NCI-H1105 treated with DMSO at 0.1 percent for 48 hours (cell line): Measurements from ENCODE around the gene COLEC12.
"Not testable (repeated sequence)": the region's sequence is repeated elsewhere in the genome, so short reads cannot be mapped to it uniquely, and the experiment has no call there.

Experiments
- DNase-seq: peaks from one replicate; lab custom pipeline; 2025; lab: John Stamatoyannopoulos, UW

The COLEC12 gene

DNA sequence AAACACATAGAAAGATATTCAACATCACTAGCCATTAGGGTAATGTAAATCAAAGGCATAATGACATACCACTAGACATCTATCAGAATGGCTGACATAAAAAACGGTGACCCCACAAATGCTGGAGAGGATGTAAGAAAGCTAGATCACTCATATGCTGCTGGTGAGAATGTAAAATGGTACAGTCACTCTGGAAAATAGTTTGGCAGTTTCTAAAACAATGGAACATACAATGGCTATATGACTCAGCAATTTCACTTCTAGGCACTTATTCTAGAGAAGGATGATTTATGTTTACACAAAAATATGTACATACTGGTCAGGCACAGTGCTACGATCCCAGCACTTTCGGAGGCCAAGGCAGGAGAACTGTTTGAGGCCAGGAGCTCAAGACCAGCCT lies 87.3 kb downstream of the COLEC12 start:
- DNase-seq: no peak

DNA sequence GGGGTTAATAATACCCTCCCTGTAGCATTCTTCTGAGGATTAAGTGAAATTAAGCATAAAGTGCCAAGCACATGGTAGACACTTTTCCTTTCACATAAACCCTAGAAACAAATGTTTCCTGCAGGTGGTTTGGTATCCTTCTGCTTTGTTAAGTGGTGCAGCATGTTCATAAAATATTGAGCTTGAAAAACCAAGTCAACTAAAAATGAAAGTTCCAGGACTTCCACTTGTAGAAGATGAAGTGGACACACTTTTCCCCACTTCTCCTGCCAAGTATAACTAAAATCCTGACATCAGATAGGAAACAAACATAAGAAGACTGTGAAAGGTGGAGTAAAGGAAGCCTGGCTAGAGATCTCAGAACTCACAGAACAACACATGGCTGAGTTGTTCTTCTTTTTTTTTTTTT lies 90.5 kb downstream of the COLEC12 start:
- DNase-seq: no peak

DNA sequence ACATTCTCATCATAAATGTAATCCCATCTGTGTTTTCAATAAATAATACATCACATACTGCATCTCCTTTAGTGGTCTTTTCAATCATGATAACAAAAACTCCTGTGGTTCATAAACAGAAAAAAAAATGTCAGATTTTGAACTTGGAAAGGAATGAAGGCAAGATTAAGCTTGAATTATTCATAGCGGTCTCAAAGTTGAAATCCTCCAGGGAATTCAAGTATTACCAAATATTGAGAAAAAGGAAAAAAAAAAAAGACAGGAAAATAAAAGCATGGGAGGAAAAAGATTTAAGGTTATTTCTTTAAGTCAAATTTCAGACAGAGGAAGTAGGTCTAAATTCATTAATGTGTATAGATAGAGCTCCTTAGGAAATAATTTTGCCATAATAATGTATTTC lies 92.1 kb downstream of the COLEC12 start:
- no peak for DNase-seq

DNA sequence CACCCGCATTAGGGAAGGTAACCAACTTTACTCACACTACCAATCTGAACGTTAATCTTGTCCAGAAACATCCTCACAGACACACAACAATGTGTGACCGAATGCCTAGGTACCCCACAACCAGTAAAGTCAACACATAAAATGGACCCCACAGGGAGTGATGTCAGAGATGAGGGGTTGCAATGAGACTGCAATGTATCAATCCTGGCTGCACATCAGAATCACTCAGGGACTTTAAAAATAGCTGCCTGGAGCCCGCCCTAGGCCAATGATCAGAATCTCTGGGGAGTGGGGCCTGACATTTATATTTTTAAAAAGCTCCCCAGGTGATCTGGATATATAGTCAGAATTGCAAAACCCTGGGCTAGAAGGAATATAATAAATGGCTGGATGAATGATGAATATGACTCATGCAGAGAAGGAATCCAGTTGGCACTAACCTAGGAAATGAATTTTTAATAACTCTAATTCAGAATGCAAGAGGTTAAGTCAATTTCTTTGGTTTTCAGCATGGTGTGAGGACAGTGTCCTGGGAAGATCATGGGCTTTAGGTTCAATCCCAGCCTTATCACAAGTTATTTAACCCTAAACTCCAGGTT lies 92.8 kb downstream of the COLEC12 start:
- DNase-seq: no peak

DNA sequence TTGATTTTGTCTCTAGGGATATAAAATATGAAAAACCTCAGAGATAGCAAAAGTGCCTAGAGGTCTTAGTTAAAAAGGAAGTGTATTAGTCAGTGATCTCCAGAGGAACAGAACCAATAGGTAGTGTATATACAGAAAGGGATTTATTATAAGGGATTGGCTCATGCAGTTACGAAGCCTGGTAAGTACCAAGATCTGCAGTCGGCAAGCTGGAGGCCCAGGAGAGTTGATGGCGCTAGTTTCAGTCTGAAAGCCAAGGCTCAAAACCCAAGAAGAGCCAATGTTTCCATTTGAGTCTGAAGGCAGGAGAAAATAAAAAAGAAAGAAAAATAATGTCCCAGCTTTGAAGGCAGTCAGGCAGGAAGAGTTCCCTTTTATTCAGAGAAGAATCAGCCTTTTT lies 93.3 kb downstream of the COLEC12 start:
- no peak for DNase-seq

DNA sequence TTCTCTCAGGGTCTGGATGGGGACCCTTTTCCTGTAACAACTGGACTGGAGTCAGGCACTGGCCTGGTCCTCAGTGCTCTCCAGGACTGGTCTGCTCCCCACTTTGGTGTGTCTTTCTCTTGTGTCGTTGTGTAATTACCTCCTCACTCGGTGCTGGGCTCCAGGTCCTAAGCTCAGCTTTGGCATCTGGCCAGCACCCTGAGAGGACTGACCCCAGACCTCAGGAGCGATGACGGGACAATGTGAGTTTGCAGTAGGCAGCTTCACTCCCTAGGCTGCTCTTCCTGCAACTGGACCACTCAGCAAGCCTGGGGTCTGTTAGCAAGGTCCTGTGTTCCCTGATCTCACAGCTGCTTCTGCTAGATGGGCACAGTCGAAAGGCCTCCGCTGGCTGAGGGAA lies 93.8 kb downstream of the COLEC12 start:
- no peak for DNase-seq

DNA sequence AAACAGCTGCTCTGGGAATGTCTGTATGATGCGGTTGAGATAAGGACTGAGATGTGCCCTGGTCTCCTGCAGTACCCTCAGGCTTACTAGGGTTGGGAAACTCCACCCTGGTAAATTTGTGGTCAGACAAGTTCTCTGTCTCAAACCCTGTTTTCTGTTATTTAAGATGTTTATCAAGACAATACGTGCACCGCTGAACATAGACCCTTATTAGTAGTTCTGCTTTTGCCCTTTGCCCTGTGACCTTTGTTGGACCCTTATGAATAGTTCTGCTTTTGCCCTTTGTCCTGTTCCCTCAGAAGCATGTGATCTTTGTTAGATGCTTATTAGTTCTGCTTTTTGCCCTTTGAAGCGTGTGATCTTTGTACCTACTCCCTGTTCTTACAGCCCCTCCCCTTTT lies 95.5 kb downstream of the COLEC12 start:
- not testable (repeated sequence) for DNase-seq

DNA sequence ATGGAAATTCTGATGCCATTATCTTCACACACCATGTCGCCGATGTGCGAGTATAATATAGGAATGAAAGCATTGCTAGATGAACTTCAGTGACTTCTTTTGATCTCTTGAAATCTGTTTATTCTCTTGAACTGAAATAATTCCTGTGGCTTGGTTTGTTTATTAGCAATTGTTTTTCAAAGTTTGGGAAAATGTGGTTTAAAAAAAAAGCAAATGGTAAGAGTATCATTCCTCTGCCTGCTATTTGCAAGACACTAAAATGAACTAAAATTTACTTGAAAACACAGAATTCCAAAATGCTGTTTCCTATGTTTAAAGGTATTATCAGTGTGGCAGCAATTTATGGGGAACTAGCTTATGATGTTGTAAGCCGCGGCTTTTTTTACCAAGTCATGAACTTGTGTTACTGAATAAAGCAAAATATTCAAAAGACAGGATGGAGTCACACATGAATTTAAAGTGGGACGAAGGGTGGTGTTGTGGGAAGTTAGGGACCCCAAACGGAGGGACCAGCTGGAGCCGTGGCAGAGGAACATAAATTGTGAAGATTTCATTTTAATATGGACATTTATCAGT lies 96.4 kb downstream of the COLEC12 start:
- DNase-seq: no peak

DNA sequence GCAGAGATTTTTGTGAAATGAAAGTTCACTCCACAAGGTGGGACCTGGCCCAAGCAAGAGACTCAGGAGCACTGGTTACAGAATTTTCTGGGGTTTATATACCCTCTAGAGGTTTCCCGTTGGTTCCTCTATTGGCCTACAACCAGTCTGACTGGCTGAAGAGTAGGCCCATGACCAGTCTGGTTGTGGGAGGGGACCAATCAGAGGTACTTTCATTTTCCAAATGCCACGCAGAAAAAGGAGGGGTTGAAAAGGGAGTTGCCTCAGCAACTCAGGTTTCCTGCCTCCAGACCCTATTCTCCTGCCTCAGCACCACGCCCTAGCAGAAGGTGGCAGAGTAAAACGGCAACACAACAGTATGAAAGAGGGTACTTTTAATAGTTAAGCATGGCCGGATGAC lies 98.4 kb downstream of the COLEC12 start:
- no peak for DNase-seq

DNA sequence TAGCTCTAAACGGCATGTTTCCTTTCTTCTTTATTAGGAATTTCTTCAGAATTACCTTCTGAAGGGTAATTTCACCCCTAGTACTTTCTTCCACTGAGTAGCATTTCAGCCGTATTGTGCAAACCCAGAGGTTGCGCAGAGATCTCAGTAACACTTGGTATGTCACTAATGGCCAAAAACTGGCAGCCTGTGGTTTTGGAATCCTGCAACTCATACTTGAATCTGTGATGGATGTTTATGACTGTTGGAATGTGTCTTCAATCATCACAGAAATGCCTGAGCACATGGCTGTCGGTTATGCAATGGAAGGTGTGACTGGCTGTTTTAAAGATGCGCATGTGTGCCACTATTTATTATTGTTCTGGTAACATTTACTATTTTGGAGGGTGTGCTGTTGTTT lies 100.0 kb downstream of the COLEC12 start:
- no peak for DNase-seq

DNA sequence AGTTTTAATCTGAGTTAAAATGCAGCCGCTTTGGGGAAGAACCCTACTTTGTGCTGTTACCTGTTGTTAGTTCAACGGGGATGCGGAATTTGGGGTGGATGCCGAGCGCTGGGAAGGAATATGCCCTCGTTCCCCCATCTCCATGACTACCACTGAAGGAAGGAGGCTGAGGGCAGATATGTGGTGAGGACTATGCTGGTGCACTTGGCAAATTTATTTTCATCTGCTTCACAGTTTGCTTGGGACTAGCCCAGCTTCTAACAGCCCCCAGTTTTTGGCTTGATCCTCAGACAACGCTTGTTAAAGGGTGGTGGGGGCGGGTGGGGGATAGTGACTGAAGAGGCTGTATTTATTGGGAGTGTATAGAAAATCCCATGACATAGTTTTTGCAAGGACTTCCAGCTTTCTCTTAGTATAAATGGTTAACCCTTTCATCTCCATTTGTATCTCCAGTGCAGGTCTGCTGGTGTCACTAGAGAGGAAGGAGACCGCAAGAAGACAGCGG lies 100.8 kb downstream of the COLEC12 start:
- DNase-seq: no peak

DNA sequence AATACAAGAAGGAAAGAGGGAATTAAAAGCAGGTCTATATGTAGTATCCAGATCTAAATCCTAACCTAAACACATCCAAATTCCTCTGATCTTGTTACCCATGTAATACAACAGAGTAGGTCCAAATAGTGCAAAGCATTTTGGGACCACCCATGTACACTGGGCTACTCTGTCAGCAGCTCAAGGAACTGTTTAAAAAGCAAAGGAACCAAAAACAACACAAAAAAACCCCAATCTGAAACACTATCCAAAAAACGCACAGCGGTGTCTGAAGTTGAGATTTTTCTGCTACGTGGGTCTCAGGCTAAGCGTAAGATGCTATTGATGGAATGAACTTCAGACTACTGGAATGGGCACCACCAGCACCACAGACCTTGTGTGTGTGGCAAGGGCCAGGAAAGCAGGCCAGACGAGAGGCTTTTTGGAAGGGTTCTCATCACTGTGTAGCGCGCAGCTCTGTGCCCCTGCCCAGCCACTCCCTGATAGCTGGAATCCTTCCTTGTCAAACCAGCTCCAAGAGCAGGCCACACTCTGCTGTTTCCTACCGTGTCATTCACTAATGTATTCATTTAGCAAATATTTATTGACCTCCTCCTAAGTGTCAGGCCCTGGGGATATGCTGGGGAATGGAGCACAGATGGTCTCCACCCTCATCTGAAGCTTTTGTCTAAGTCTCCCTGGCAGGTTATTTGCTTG lies 101.4 kb downstream of the COLEC12 start:
- no peak for DNase-seq

DNA sequence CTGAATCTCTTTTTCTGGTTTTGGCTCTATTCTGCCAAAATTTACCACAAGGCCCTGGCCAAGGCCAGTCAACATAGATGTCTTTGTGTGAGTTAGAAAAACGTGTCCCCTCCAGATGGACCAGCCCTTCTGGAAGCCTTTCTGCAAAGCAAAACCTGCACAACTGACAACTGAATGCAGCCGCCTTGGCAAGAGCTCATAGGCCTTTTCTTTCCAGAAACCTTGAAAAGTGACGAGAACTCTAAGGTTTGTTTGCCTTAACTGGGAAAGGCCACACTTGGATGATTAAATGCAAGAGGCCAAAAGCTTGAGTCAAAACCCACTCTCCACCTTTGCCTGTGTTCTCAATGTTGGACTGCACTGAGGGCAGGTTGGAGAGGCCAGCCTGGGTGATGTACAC lies 103.9 kb downstream of the COLEC12 start:
- no peak for DNase-seq

DNA sequence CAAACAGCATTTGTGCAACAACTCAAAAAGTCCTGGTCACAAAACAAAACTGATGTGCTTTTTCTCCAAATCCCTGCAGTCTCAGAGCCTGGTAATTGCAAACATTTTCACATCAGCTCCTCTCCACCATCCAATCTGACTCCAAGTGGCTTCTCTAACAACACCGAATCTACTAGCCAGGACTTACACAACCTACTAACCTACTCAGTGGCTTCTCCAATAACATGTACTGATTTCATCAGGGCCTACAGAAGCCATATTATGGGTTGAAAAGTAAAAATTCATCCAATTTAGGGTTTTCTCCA lies 104.3 kb downstream of the COLEC12 start:
- no peak for DNase-seq

DNA sequence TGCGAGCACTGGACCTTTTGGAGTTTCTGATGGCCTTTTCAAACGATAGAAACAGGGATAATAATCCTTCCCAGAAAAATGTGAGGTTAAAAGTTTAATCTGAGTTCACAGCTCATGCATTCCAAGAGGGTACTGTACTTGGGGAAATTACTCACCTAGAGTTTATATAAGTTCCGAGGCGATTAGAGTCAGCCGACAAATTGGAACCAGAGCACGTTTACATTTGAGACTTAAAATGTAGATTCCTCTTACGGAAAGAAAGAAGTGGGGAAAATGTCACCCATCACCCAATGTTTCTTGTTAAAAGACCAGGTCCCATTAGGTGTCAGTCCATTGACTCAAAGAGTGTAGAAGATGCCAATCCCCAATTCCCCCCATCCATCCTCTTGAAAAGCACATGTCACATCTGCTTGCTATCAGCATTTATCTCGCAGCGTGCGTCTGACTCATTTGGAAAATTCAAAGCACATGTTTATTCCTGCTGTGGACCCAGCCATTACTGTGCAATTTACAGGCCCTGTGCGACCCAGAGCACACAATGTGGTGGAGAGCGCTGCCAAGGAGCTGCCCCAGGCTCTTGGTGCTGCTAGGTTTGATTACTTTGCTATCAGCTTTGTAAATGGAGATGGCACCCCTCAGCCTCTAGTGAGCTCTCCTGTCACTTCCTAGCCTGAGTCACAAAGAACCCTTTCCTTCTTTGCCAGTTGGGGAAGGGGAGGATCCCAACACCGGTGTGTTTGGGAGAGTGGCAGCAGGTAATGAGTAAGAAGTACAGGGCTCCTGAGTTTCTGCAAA lies 104.8 kb downstream of the COLEC12 start:
- no peak for DNase-seq

DNA sequence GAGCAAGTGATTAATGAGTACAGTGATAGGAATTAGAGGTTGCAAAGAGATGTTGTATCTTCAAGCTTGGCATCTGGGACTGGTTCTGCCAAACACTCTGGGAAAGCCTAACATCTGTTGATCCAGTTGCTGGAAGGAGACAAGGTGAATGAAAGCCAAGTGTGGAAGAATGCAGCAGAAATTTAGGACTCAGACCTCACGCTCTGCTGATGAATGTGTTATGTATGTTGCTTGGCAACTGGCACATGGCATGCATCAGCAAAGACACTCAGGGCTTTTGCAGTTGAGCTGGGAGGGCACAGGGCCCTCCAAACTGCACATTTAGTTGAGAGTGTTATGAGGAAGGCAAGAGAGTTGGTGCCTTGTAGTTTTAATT lies 105.5 kb downstream of the COLEC12 start:
- DNase-seq: no peak

DNA sequence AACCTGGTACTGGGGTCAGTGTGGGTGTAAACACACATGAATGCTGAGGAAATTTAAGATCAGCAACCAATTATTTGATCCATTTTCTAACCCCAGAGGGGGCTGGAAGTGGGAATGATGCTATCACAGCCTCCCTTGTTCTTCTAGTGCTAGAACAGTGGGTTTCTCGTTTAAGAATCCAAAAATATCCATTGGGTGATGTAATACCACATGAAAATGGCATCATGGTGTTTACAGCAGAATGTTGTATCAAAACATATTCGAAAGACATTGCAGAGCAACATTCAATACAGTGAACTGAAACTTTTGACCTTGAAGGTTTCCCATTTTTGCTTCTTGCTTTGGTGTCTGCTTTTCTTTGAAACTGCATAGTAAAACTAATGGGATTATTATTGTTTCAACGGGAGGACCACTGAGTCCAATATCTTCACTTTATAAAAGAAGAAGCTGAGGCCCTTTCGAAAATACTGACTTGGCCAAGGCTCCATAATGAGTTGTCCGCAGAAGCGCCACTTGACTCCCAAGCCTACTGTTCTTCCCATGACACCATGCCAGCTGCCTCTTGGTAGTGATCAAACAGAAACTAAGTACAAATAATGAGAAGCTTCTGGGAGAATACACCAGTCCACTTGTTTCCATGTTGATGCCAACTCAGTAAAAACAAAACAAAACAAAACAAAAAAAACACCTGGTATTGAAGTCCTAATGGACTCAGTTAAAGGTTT lies 106.1 kb downstream of the COLEC12 start:
- no peak for DNase-seq

DNA sequence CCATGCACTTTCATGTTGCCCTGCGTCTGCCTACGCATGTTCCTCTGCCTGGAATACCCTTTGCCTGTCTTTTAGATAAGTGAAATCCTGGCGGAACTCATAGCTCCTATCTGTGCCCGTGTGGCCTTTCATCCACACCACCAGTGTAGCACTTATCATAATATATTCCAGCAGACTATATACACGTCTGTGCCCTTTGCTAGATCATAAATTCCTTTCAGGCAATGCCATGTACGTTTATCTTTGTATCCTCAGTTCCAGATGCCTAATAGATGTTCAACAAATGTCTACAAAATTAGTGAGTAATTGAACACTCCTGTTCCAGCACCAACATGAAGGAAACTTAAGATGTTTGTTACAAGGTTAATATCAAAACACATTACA lies 106.9 kb downstream of the COLEC12 start:
- DNase-seq: no peak

DNA sequence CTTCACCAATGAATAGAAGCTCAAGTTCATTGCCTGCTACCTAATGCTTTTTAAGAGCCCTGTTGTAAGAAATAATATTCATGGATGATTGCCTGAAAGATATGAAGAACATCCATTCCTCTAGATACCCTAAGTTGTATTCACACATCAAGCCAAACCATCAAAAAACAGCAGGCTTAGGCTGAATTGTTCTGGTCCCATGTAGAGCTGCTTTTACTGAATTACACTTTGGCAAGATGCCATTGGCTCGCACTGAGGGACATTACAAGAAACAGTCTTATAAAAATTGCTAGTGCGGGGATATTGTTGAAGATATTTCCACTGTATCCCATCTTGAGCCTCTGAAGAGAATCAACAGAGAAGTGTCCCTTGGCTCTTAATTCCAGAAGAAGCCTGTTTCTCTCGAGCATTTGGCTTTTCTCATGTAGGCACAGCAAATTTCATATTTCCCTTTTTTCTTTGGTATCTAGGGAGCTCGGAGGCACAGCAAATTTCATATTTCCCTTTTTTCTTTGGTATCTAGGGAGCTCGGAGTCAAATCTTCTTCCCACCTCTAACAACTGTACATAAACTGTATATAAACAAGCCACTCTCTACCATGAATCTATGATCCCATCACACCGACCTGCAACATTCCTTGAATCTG lies 107.5 kb downstream of the COLEC12 start:
- no peak for DNase-seq

DNA sequence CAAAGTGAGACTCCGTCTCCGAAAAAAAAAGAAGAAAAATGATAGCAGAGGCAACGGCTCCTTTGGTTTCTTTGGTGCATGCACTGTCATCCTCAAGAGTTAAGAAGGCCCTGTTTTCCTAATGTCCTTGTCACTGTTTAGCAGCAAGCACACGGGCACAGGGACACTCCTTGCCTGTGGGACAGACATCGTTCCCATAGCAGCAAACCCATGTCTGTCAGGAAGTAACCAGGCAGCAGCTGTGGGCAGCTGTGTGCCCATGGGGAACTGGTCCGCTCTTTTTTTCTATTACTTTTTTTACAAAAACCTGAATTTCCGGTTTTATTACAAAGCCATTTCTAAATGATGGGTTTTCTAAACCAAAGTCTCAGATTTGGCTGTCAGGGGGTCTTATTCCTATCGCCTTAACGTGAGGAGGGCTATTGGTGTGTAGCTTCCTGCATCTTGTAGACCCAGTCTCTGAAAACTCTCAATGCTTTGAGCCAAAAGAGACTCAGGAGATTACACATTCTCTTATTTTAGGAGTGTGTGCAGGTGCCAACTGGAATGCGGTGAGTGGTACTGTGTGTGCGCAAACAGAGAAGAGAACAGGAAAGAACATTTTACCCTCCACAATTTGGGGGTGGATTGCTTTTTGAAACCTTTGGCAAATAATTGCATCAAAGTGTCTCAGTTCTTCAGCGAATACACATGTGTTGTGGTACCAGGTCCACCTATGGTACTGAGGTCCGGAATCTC lies 109.6 kb downstream of the COLEC12 start:
- DNase-seq: no peak
